GM13977 (cell line): ENCODE data around the gene SLC22A16.
"Not testable (repeated sequence)": the region's sequence is repeated elsewhere in the genome, so short reads cannot be mapped to it uniquely, and the experiment has no call there.

ENCODE experiments used
- DNase-seq: peaks from one replicate; pipeline ENCODE4 v3.0.0; 2012; ENCODE audit warnings: low spot score
- in situ Hi-C: fragments of 300-500 bp; cut with MboI; formaldehyde crosslinking; loops from one replicate; pipeline ENCODE4 v1.12.0; 2022; ENCODE audit warnings: low sequenced_read_pairs, low pct_unique_long_range_greater_than_20kb, mixed read lengths, inconsistent platforms; ENCODE audit not compliant: unreplicated experiment
- TF ChIP-seq, protein P1 (sequence below): IDR thresholded peaks from 2 replicates; pipeline ENCODE4 v1.5.1; 2012; ENCODE audit warnings: mild to moderate bottlenecking, control low read depth; ENCODE audit not compliant: insufficient read depth; ENCODE audit errors: extremely low read depth, missing control alignments

The SLC22A16 gene

DNA sequence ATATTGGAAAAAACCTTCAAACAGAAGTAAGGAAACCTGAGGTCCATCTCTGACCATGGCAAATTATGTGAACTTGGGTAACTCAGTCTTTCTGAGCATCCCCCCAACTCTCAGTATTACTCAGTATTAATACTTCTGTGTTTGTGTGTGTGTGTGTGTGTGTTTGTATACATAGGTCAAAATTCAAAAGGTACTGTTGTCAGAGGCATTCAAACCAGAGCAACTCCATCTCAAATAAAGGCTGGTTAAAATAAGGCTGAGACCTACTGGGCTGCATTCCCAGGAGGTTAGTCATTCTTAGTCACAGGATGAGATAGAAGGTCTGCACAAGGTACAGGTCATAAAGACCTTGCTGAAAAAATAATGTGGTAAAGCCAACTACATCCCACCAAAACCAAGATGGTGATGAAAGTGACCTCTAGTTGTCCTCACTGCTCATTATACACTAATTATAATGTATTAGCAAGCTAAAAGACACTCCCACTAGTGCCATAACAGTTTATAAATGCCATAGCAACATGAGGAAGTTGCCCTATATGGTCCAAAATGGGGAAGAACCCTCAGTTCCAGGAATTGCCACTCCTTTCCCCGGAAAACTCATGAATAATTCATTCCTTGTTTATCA is 33.3 kb upstream of the SLC22A16 start:
- in situ Hi-C loops = loop anchor here (25.0 kb wide), 1 partner anchor 703 kb away; no protein-coding TSS in a partner anchor
- DNase-seq = no peak
- TF ChIP-seq, protein P1, sequence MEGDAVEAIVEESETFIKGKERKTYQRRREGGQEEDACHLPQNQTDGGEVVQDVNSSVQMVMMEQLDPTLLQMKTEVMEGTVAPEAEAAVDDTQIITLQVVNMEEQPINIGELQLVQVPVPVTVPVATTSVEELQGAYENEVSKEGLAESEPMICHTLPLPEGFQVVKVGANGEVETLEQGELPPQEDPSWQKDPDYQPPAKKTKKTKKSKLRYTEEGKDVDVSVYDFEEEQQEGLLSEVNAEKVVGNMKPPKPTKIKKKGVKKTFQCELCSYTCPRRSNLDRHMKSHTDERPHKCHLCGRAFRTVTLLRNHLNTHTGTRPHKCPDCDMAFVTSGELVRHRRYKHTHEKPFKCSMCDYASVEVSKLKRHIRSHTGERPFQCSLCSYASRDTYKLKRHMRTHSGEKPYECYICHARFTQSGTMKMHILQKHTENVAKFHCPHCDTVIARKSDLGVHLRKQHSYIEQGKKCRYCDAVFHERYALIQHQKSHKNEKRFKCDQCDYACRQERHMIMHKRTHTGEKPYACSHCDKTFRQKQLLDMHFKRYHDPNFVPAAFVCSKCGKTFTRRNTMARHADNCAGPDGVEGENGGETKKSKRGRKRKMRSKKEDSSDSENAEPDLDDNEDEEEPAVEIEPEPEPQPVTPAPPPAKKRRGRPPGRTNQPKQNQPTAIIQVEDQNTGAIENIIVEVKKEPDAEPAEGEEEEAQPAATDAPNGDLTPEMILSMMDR = no peak

DNA sequence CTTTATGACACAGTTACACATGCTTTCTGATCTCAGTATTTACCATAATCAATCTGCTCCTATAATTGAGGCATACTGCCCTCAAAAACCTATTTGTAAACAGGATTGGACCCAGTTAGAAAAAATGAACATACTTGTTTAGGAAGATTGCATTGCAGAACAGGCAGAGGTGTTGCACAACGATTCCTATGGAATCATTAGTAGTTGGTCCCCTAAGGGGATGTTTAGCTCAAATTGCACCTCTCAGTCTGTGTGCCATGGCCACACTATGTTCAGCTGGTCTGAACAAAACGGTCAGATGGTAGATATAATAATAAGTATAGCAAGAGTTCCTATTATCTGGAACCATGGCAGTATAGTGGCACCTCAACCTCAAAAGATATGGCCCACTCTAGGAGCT is 28.5 kb upstream of the SLC22A16 start:
- in situ Hi-C loops = loop anchor here (25.0 kb wide), 1 partner anchor 707 kb away; no protein-coding TSS in a partner anchor
- DNase-seq = not testable (repeated sequence)

DNA sequence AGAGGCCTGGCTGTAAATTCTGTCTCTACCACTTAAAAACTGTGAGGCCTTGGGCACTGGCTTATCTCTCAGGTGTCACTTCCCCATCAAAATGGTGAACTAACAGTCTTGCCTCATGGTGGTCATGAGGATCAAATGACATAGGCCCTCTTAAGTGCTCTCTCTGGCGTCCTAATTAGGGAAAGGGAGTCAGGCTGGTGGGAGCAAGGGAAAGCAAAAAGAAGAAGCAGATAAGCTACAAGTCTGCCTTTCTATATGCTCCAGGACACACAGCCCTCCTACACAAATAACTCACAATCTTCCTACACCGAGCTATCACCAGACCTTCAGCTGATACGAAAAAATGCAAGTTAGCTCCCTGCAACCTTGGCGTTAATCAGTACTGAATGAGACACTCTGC is 19.5 kb upstream of the SLC22A16 start:
- in situ Hi-C loops = no loop called here
- no peak for DNase-seq
- TF ChIP-seq, protein P1 = no peak

DNA sequence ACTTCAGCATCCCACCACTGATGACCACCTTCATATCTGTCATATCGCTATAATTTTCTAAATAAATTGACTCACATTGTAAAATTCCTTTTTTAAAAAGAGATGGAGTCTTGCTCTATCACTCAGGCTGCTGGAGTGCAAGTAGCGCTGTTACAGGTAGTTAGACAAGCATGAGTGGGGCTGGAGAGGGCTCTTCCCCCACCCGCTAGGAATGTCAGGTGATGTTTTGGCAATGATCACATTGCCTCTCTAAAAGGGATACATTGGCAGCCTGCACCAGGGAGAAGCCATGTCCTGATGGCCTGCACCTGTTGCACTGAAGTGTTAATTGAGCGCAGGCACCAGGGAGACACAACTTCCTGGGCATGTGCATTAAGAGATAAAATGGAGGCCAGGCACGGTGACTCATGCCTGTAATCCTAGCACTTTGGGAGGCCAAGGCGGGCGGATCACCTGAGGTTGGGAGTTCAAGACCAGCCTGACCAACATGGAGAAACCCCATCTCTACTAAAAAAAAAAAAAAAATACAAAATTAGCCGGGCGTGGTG is 16.9 kb upstream of the SLC22A16 start:
- no peak for DNase-seq
- in situ Hi-C loops = no loop called here
- TF ChIP-seq, protein P1 = no peak

DNA sequence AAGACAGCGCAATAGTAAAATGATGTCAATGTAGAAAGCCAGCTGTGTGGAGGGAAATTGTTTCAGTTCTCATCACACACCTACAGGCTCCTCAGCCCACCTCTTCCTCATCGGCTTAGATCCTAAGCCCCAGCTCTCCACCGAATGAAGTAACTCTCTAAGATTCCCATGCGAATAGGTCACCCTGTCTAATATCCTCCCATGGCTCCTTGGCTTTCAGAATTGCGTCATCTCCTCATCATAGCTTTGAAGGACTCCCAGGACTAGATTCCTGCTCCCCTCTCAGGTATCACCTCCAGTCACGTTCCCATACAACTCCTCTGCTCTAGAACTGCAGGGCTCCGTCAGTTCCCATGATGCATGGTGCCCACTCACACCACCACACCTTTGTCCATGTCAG is 16.2 kb upstream of the SLC22A16 start:
- in situ Hi-C loops = no loop called here
- no peak for DNase-seq
- TF ChIP-seq, protein P1 = no peak

DNA sequence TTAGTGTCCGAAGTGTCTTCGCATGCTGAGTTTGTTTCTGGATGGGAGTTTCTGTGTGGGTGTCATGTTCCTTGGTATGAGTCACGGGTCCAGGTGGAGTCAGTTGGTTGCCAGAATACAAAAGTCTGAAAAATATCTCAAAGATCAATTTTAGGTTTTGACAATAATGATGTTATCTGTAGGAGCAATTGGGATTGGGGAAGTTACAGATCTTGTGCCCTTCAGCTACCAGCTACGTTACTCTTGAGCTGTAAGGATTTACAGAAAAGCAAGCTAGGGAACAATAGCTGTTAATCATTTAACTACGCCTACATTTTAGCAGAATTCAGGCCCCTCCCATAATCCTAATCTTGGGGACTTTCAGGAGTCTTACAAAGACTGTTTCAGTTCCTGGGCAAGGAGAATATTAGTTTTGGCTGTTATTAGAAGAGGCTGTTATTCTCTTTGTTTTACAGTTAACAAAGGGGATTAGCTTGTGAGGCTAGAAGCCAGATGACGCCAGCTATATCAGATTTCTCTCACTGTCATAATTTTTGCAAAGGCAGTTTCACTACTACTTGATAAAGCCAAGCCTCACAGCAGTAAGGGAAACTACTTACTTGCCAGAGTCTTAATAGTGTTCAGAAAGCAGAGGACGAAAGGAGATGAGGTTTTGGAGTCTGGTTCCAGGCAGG is 15.4 kb upstream of the SLC22A16 start:
- TF ChIP-seq, protein P1 = no peak
- DNase-seq = peak; percentile 30
- in situ Hi-C loops = no loop called here

DNA sequence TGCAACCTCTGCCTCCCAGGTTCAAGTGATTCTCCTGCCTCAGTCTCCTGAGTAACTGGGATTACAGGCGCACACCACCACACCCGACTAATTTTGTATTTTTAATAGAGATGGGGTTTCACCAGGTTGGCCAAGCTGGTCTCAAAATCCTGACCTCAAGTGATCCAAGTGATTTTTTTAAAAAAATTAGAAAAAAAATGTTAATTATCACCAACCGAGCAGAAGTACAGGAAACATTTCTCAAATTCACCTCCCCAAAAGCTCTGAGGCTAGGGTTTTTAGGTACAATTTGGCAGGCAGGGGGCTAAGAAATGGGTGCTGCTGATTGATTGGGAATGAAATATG is 14.9 kb upstream of the SLC22A16 start:
- in situ Hi-C loops = no loop called here
- DNase-seq = no peak
- TF ChIP-seq, protein P1 = no peak
